HT-29 (cell line): ENCODE results near the gene LAMB1. TPM values are rescaled to one million over a fixed set of nuclear protein-coding genes. Genes with fewer than 3 reads are reported as not detected.
"Not testable (repeated sequence)": the region's sequence is repeated elsewhere in the genome, so short reads cannot be mapped to it uniquely, and the experiment has no call there.

Source experiments
- DNase-seq: peaks from one replicate; pipeline ENCODE4 v3.0.0-alpha.2; 2015; ENCODE audit warnings: low spot score
- total RNA-seq: library from RNA; depleted of rRNA; stranded (reverse); fragments of >200 nt; shearing (Covaris generic); gene quantifications from 2 replicates; pipeline ENCODE4 v1.2.3, GENCODE V29; 2014

LAMB1 gene
- total RNA-seq, 1 experiment from 2014 or later = 46.6 TPM

DNA sequence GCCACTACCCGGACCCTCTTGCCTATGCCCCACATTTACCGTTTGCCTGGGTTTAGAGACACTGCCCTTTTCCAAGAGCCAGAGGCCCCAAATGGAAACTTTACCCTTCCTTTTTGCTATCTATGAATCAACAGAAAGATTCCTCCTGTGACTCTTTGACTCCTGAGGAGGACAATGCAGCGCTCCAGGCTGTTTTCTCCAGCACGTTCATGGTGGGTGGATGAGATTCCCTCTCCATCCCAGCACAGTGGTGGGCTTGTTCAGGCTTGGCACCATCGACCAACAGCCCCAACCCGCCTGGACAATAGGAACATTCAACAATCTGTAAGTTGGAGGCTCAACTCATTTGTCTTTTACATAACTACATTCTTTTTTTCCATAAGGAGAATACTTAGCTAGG lies 56.1 kb downstream of the LAMB1 start:
- DNase-seq = no peak

GRCh38 chr7:107946451-107946850 lies 56.5 kb downstream of the LAMB1 start:
- DNase-seq = no peak

DNA sequence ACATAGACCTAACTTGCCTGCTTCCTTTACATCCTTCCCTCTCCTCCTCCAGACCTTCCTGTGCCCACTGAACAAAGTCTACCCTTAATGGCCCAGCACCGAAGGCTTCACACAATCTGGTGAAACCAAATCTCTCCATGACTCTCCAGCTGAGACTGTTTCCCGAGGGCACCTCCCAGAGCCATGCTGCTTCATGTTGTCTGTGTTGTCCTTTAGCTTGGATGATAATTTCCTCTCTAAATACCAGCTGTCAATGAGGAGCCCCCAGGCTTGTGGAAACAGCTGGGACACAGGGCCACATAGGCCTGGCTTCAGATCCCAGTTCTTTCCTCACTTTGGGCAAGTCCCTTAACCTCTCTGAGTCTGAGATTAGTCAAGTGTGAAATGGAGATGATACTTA lies 57.6 kb downstream of the LAMB1 start:
- DNase-seq = no peak

DNA sequence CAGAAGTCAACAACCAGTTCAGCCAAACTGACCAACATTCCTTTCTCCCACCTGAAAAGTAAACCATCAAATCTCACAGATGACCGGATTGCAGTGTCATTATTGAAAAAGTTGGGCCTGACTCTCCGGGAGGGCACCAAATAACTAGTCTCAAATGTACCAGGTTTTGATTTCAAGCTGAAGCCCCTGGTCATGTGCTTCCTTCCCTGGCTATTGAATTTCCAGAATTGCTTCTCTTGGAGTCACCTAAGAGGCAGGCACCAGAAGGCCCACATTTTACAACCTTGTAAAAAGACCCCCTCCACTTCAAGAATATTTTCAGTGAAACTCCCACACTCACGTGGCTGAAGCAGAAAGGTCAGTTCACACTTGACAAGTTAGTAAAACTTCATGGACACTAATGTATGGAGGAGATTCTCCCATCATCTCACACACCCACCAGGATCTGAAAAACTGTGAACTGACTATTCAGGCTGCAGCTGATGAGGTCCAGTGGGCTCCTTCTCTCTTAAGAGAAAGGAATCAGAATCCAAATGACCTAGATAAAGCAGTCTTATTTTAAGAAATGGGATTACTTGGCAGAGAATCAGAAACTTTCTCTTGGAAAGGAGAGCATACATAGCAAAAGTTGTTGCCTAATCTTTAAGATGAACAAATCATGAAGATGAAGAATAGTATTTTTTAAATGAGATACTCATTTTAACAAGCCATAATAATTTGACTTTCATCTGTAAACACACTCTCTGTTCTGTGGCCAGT lies 58.4 kb downstream of the LAMB1 start:
- DNase-seq = no peak

DNA sequence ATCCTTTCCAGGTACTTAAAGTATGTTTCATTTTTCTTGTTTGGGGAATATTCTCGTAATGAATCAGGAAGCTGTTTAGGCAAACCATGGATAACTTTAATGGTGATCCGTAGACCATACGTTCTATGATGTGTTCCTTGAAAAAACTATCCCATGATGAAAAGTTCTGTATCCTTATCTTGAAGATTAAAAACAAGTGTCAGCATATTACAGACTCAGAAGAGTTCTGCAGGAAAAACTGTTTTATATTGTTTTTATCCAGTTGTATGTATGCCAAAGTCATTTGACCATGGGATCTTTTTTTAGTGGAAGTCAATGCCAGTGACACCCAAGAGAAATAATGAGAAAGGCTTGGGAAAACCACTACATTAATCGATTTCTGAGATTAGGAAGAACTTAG lies 59.9 kb downstream of the LAMB1 start:
- no peak for DNase-seq

GRCh38 chr7:107940951-107941350 lies 62.0 kb downstream of the LAMB1 start:
- no peak for DNase-seq

DNA sequence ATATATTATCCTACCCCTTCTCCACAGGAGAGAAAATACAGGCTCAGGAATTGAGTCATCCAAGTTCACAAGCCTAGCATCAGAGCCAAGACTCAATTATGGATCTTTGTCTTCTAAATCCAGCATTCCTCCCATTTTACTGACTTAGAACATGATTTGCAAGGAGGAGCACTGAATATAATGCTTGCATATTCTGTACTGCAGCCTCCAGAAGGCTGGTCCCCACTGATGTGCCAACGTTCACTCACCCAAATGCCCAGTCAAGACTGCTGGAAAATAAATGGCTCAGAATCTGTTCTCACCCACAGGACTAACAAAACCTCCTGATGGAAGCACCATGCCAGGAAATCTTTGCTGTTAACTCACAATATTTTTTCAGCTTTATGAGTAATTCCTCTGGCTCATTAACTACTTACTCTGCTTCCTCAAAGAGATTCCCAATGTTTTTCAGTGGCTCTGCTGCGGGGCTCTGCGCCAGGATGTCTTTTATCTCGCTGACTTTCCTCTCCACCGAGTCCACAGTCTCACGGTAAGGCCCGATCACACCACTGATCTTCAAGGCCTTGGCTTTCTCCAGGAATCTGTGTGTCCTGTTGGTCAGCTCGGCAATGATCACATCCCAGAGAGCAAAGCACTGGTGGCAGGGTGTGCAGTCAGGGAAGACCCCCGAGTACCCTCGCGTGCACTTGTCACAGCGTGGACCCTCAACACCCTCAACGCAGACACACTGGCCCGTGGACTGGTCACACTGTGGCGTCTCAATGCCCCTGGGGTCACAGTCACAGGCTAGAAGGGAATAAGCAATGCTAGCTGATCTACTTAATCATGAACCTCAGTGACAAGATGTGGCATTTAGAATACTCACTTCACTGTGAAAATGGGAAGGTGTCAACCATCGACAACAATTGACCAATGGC lies 63.1 kb downstream of the LAMB1 start:
- no peak for DNase-seq

DNA sequence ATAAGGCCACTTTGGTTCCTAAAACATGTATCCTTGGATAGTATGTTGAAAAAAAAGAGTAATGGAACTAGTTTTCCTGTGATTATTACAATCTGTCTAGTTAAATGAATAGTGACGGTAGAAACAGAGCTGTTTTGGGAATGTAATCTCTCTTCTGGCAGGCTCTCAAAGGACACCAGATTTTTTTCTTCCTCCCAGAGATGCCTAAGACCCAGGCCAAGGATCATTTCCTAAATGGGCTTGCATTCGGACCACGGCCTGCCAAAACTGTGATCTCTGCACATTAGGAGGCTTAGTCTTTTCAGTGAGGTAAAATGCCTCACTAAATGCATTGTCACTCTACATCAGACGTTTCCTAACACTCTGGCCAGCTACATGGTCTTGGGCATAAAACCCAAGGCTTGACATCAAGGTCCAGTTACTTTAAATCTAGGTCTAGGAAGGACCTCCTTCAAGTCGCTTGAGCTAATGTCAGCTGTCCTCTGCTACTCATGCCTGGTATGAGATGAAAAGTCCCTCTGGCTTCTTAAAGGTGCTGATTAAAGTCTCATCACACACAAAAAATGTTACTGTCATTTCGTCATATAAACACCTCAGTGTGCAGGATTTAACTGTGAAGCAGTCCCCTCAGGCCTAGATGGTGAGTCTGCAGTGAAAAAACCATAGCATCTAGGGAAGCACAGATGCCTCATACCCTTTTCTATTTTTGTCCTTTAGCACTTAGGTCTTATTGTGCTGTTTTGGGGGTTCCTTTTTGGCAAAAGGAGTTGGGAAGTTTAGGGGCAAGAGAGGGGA lies 64.3 kb downstream of the LAMB1 start:
- DNase-seq = no peak

GRCh38 chr7:107937531-107937930 lies 65.4 kb downstream of the LAMB1 start:
- no peak for DNase-seq

DNA sequence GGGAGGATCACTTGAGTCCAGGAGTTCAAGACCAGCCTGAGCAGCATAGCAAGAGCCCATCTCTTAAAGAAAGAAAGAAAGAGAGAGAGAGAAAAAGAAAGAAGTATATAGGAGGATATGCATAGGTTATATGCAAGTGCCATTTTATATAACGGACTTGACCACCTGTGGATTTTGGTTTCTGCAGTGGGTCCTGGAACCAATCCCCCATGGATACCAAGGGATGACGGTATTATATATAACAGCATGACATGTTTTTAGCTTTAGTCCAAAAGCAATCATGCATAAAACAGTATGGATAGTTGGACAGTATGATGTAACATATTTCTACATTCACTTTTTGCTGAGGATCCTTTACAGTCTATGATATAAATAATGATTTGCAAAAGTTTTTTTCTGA lies 66.6 kb downstream of the LAMB1 start:
- DNase-seq = no peak

GRCh38 chr7:107934991-107935770 lies 67.8 kb downstream of the LAMB1 start:
- no peak for DNase-seq

GRCh38 chr7:107933386-107934013 lies 69.5 kb downstream of the LAMB1 start:
- DNase-seq = no peak

DNA sequence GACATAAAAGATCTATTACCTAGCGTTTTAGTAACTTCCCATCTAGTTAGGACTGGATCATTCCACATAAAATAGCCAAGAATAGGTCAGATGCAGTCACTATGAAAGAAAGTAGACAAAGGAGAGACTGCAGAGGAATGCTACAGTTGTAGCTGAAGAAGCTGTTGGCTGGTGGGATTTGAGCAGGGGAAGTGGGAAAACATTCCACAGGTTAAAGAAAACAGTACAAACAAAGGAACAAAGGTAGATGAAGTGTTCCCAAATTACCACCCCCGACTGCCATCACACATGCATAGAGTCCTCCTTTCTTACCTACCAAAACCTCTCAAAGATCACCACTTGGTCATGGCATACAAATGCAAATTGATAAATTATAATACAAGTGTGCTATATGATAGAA lies 70.2 kb downstream of the LAMB1 start:
- no peak for DNase-seq

GRCh38 chr7:107931740-107932515 lies 71.0 kb downstream of the LAMB1 start:
- no peak for DNase-seq

- DNase-seq = no peak
Measured at GRCh38 chr7:107926481-107926880, 76.5 kb downstream of the LAMB1 start.

DNA sequence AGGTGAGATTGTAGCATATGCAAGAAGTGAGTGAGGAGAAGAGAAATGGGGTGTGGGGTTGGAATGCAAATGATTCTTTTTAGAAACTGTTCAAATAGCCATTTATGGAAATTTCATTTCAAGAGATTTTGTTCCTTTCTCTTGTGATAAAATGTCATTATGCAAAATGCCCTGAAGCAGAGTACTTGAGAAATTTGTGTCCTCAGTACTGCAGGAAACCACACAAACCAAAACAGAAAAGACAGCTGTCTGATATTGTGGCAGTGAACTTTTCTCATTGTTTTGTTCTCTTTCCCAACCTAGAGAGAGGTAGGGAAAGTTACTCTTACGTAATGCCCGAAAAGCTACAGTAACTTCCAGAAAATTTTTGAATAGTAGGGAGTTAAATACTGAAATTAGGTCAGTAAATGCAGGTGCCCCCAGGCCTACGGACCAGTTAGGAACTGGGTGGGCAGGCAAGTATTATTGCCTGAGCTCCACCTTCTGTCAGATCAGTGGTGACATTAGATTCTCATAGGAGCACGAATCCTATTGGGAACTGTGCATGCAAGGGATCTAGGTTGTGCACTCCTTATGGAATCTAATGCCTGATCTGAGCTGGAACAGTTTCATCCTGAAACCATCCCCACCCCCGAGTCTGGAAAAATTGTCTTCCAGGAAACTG lies 78.0 kb downstream of the LAMB1 start:
- DNase-seq = no peak

DNA sequence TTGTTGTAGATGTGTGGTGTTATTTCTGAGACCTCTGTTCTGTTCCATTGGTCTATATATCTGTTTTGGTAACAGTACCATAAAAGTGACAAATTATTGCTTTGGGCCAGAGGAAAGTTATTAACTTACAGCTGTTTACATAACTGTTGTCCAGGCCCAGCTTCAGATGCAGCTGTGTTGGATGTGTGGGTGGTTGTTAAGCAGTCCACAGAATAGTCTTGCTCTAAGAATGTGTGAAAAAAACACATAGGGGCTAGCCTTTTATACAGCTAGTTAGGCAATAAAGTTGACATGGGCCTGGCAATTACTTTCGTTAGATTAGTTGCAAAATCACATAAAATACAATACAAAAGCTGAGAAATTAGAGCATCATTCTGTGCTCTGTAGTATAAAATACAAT lies 80.1 kb downstream of the LAMB1 start:
- no peak for DNase-seq

DNA sequence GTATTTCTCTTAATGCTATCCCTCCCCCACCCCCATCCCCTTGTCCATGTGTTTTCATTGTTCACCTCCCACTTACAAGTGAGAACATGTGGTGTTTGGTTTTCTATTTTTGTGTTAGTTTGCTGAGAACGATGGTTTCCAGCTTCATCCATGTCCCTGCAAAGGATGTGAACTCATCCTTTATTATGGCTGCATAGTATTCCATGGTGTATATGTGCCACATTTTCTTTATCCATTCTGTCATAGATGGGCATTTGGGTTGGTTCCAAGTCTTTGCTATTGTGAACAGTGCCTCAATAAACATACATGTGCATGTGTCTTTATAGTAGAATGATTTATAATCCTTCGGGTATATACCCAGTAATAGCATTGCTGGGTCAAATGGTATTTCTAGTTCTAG lies 81.1 kb downstream of the LAMB1 start:
- not testable (repeated sequence) for DNase-seq

GRCh38 chr7:107920048-107920772 lies 82.8 kb downstream of the LAMB1 start:
- DNase-seq = no peak
